Nephron (organoid): ENCODE results near the gene TMEM164.

Experiments used
- H3K27ac Mint-ChIP-seq, 3 experiments: 2 replicates each; pipeline ENCODE4 v1.8.0; 2020; ENCODE audit warnings: mixed read lengths in 3 of 3, mild to moderate bottlenecking in 2 of 3, moderate library complexity in 1 of 3
- H3K27me3 Mint-ChIP-seq: 2 replicates; pipeline ENCODE4 v1.8.0; 2021; ENCODE audit warnings: low read depth, mild to moderate bottlenecking, moderate library complexity, mixed read lengths
- H3K36me3 Mint-ChIP-seq: 2 replicates; pipeline ENCODE4 v1.8.0; 2020; ENCODE audit warnings: low read depth, mixed read lengths
- H3K4me1 Mint-ChIP-seq: 2 replicates; pipeline ENCODE4 v1.8.0; 2020; ENCODE audit warnings: mixed read lengths
- H3K4me3 Mint-ChIP-seq, 3 experiments: 2 replicates each; pipeline ENCODE4 v1.8.0; 2020; ENCODE audit warnings: mild to moderate bottlenecking in 3 of 3, mixed read lengths in 3 of 3, moderate library complexity in 2 of 3
- H3K9me3 Mint-ChIP-seq: 2 replicates; pipeline ENCODE4 v1.8.0; 2020; ENCODE audit warnings: mixed read lengths
- CTCF ChIP-seq, 3 experiments: fragments of 200-600 bp; sonication (generic); IDR thresholded peaks; one replicate each; pipeline ENCODE4 v1.5.0; 2021; ENCODE audit warnings: antibody characterized with exemption in 3 of 3; ENCODE audit not compliant: unreplicated experiment in 3 of 3

Gene TMEM164

GRCh38 chrX:110081320-110081719 lies 78.4 kb downstream of the TMEM164 start:
- no peak overlapping the region for H3K4me3 Mint-ChIP-seq
- peaks cover 8% of the 10 kb centered on the region for H3K4me1 Mint-ChIP-seq
- no peak for TF ChIP-seq CTCF (IDR thresholded peaks at IDR 0.05; ENCODE audit: unreplicated experiment in 3 of 3)
- H3K9me3 Mint-ChIP-seq: peaks cover 10% of the 10 kb centered on the region
- H3K27ac Mint-ChIP-seq: no peak overlapping the region
- H3K36me3 Mint-ChIP-seq: peaks cover 34% of the 10 kb centered on the region
- H3K27me3 Mint-ChIP-seq: no peaks in the 10 kb centered on the region

DNA sequence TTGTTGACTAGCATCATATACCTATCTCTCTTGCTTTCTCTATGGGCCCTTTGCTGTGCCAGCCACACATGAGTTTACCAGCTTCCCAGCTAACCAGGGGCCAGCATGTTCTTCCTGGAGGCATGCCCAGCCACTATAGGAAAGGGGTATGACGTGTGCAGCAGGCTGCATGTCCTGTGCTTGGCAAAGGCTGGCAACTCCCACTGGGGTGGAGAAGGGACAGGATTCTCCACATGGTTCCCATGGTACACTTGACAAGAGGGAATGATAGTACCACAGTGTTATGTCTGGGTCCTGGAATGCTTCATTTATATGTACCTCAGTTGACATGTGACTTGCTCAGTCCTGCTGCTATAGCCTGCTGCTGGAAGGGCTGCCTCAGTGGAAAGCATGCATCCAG lies 78.8 kb downstream of the TMEM164 start:
- no peak for TF ChIP-seq CTCF (IDR thresholded peaks at IDR 0.05; ENCODE audit: unreplicated experiment in 3 of 3)
- Mint-ChIP-seq H3K27ac (no peak overlapping the region), H3K27me3 (no peaks in the 10 kb centered on the region), H3K9me3 (peaks cover 6% of the 10 kb centered on the region), H3K36me3 (peaks cover 30% of the 10 kb centered on the region), H3K4me3 (no peak overlapping the region), H3K4me1 (peaks cover 12% of the 10 kb centered on the region)

DNA sequence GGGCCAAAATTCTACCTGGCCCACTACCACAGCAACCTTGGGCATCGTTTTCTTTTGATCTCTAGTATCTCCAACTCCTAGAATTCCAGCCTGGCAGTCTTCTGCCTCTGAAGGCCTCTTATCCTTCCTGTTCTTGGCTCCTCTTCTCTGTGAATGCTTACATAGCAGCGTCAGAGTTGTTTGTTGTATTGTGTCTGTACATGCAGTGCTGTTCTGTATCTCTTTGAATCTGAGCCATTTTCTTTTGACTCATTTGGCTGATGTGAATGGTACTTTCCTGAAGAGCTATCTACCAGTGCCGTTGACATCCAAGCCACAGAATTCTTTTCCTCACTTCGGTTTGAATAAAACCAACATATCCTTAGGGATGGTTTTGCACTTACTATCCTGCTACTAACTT lies 79.2 kb downstream of the TMEM164 start:
- Mint-ChIP-seq H3K4me1 (peaks cover 14% of the 10 kb centered on the region), H3K36me3 (peaks cover 27% of the 10 kb centered on the region), H3K9me3 (peaks cover 5% of the 10 kb centered on the region), H3K4me3 (no peak overlapping the region), H3K27me3 (no peaks in the 10 kb centered on the region), H3K27ac (no peak overlapping the region)
- no peak for TF ChIP-seq CTCF (IDR thresholded peaks at IDR 0.05; ENCODE audit: unreplicated experiment in 3 of 3)

DNA sequence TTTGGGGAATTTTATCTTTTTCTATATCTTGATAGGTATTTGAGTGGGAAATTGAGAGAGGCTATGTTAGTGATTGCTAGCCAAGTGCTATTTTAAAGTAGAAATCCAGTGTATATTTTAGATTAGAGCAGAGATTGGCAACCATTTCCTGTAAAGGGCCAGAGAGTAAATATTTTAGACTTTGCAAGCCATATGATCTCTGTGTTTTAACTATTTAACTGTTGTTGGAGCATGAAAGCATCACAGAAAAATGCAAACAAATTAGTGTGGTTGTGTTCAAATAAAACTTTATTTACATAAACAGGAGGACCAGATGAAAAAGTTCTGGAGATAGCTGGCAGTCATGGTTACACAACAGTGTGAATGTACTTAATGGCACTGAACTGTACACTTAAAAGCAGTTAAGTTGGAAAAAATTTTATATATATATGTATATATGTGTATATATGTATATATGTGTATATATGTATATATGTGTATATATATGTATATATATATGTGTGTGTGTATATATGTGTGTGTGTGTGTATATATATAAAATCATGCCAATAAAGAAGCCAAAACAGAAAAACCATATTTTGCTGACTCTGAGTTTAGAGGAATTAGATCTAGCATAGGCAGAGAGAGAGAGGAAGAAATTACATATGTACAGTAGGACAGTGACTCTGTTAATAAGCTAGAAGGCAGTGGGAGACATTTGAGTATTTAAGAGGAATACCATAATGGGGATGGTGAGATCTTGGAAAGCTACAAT lies 83.4 kb downstream of the TMEM164 start:
- H3K27ac Mint-ChIP-seq: peak overlapping the region in 1 of 3 experiments; percentile 0
- H3K9me3 Mint-ChIP-seq: no peaks in the 10 kb centered on the region
- TF ChIP-seq CTCF (IDR thresholded peaks at IDR 0.05; ENCODE audit: unreplicated experiment in 3 of 3): no peak
- H3K27me3 Mint-ChIP-seq: no peaks in the 10 kb centered on the region
- H3K36me3 Mint-ChIP-seq: peaks cover 8% of the 10 kb centered on the region
- H3K4me1 Mint-ChIP-seq: peaks cover 25% of the 10 kb centered on the region
- H3K4me3 Mint-ChIP-seq: no peak overlapping the region

DNA sequence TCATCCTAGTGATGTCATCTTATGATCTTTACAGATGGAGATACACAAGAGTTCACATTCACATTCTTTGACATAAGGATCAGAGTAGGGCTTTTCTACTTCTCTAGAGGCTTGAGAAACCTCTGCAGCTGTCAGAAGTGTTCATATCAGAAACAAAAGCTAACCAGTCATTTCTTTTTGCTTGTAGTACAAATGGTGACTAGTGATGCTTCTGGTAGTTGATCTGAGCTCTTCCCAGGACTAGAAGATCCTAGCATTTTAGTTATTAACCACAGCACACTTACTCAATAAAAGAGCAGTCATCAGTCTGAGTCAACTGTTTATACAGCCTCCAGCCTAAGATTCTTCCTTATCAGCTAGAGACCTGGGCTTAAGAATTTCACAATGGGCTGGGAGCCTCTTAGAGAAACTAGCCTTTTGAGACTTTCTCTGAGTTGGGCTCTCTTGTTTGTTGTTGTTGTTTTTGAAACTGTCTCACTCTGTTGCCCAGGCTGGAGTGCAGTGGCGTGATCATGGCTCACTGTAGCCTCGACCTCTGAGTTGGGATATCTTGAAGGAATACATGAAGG lies 84.1 kb downstream of the TMEM164 start:
- H3K9me3 Mint-ChIP-seq: peaks cover 4% of the 10 kb centered on the region
- TF ChIP-seq CTCF (IDR thresholded peaks at IDR 0.05; ENCODE audit: unreplicated experiment in 3 of 3): no peak
- no peaks in the 10 kb centered on the region for H3K27me3 Mint-ChIP-seq
- H3K36me3 Mint-ChIP-seq: peaks cover 11% of the 10 kb centered on the region
- peak overlapping the region in 1 of 3 experiments; percentile 0 for H3K27ac Mint-ChIP-seq
- H3K4me3 Mint-ChIP-seq: no peak overlapping the region
- peaks cover 21% of the 10 kb centered on the region for H3K4me1 Mint-ChIP-seq
